ENCODE results near the gene SLC66A3.
"Not testable (repeated sequence)": the region's sequence is repeated elsewhere in the genome, so short reads cannot be mapped to it uniquely, and the experiment has no call there.

SLC66A3 gene

DNA sequence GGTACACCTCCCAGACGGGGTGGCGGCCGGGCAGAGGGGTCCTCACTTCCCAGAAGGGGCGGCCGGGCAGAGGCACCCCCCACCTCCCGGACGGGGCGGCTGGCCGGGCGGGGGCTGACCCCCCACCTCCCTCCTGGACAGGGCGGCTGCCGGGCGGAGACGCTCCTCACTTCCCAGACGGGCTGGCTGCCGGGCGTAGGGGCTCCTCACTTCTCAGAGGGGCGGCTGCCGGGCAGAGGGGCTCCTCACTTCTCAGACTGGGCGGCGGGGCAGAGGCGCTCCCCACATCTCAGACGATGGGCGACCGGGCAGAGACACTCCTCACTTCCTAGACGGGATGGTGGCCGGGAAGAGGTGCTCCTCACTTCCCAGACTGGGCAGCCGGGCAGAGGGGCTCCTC, 9.8 kb downstream of the SLC66A3 start:
- DNase-seq: not testable (repeated sequence)

DNA sequence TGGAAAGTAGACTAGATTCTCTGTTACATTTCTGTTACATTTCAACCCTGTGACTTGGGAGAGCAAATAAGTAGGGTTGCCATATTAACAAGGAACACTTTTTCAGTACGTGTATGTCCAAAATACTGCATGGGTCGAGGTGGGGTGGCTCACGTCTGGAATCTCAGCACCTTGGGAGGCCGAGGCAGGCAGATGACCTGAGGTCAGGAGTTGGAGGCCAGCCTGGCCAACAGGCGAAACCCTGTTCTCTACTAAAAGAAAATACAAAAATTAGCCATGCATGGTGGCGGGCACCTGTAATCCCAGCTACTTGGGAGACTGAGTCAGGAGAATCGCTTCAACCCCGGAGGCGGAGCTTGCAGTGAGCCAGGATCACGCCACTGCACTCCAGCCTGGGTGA, 11.2 kb downstream of the SLC66A3 start:
- no peak for DNase-seq

DNA sequence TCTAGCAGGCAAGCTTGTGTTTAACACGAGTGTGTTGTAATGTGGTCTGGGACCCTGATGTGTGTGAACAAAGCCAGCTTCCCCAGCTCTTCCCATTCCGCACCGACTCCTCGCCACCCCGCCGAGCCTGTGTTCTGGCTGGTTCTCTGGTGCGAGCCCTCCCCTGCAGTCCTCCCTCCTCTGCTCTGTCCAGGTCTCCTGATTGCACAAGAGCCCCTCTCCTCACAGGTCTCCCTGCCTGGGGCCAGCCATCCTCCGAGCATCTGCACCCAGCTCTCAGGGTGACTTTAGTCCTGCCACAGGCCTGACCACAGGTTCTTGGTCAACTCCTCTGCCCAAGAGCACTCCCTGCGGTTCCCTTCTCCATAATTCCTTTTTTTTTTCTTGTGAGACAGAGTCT, 13.2 kb downstream of the SLC66A3 start:
- DNase-seq: no peak

DNA sequence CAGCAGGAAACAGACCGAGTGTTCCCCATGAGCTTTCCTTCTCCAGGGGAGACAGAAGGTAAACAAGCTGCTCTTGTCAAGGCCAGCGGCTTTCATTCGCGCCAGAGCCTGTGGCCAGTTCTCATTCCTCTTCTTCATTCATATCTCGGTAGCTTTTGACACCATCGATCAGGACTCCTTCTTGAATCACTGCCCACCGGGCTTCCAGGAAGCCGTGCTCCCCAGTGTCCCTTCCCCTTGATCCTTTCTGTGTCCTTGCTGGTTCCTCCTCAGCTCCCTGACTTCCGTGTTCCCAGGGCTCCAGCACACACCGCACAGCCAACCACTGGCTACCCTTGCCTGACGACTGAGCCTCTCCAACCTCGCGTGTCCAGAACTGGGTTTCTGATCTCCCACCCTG, 14.1 kb downstream of the SLC66A3 start:
- DNase-seq: no peak

DNA sequence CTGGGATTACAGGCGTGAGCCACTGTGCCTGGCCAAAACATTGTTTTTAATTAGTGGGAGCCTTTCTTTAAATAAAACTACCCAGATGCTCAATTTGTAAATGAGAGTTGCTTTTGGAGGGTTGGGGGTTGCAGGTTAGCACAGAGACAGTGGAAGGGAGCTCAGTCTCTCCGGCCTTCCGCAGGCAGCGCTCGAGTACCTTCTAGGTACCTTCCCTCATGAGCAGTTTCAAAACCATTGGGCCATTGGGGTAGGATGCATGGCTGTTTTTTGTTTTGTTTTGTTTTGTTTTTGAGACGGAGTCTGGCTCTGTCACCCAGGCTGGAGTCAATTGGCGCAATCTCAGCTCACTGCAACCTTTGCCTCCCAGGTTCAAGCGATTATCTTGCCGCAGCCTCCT, 19.0 kb downstream of the SLC66A3 start:
- no peak for DNase-seq

DNA sequence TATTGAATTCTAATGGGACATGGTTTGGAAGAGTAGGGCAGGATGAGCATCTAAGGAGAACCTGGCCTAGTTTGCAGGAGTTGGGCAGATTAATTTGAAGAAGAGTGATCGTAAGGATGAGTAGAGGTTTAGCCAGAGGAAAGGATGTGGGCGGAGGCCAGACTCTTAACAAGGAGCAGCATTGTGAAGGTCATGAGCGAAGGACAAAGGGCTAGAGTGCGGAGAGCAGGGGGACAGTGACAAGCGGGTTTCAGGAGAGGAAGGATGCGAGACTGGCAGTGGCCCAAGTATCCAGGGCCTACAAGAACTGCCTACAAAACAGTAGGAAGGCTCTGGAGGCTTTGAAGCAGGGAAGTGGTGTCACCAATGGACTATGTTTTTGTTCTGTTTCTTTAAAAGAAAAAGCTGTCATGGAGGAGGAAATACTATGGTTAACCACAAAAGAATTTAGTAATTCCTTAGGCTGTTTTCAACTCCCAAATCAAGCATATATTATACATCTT, 20.1 kb downstream of the SLC66A3 start:
- DNase-seq: no peak

DNA sequence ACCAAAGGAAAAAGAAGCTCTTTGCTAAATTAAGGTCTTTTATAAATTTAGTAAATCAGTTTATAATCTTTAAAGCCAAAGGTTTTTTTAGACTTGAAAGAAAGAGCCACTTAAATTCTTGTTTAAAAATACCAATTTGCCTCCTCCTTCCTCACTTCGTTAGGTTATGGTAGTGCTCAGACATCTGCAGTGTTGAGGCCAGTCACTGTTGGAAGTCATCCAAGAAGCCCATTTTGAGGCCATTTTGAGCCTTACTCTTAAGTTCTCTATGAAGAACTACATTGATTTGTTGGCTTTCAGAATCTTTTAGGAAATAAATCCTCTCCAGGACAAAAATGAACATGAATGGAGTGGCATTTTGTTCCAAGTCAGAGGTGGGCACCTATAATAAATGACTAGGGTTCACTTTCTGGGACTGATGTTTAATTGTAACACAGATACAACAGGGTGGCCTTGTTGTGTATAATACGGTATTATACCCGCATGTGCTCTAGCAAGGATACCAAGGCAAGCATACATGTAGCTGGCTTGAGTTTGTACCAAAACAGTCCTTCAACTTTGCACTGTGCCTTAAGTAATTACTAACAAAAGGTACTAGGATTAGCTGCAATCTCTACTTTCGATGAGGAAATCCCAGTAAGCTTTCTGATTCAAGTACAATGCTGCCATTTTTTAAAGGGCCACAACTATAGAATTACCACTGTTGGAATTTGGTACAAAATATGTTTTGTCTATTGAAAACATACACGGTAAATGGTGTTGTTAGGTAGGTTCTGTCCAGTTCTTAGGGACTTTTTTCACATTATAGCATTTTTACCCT, 22.8 kb downstream of the SLC66A3 start:
- DNase-seq: no peak

DNA sequence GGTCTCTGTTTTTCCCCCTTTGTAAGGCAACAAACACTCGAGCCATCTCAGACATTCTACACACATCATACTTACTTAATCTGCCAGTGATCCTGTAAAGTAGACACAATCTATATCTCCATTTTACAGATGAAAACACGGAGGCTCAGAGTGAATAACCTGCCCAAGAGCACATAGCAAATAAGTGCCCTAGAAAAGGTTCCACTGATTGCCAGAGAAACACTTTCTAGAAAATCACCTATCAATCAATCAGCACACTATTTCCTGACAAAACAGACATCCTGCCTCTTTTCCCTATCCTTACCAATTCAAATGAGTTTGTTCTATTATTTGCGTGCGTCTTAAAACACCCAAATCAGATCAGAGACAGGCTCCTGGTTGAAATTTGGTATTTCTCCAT, 23.9 kb downstream of the SLC66A3 start:
- no peak for DNase-seq

DNA sequence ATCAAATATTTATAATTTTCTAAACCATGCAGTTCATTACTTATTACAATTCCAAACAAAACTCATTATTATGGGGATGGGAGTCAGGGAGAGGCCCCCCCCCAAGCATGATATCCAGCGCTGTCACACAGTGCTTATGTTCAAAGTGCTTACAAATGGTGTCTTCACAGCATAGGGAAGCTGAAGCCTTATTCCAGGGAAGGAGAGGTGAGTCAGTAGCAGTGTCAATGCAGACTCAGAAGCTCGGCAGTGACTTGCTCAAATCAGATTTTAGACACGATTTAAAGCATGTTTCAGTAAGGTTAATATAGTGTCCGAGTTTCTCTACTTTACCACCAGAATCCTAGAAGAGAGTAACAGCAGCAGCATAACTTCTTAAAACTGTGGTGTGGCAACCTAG, 24.6 kb downstream of the SLC66A3 start:
- no peak for DNase-seq

DNA sequence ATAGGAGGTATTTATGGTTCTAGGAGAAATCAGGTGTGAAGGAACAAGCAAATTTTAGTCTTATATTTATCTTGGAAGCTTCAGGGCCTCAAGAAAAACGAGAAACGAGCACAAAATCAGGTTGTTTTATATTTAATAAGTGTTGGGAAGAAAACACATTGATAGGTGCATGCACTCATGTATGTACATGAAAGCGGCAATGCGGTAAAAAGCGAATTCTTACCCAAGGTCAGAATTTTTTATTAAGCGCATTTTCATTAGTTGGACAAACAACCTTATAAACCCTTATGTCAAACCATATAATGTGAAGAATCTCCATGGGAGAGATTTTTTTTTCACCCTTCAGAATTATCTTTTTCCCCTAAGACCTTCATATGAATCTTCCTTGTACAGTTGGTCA, 25.4 kb downstream of the SLC66A3 start:
- DNase-seq: no peak

DNA sequence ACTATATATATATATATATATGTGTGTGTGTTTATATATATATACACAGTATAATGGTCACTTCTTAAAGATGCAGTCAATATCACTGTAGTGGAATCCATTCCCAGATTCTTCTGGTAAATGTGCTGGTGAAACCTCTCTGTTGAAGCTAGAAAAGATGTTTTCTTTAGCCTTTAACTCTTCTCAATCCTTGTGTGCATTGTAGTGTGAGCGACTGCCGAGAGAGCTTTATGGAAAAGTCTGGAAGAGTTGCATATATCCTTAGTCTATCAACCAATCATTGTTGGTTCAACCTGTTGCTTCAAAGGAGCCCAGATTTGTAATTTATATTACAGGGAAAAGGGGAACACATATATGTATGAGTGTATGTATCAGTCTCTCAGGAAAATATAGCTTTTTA, 27.7 kb downstream of the SLC66A3 start:
- no peak for DNase-seq

DNA sequence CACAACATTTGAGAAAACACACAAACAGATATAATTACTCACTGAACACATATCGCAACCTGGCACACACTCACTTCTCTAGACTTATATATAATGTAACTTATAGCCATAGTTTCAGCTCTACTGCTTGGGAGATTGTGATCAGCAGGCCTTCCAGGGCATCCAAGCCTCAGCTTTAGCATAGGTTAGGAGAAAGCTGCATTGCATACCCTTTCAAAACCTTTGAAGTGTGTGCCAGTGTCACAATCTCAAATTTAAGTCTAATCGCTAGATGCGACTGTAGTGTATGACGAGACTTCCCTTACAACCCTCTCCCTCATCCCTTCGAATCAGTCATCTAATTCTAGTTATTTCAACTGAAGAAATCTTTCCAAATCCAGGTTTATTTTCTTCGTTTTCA, 30.9 kb downstream of the SLC66A3 start:
- DNase-seq: no peak

DNA sequence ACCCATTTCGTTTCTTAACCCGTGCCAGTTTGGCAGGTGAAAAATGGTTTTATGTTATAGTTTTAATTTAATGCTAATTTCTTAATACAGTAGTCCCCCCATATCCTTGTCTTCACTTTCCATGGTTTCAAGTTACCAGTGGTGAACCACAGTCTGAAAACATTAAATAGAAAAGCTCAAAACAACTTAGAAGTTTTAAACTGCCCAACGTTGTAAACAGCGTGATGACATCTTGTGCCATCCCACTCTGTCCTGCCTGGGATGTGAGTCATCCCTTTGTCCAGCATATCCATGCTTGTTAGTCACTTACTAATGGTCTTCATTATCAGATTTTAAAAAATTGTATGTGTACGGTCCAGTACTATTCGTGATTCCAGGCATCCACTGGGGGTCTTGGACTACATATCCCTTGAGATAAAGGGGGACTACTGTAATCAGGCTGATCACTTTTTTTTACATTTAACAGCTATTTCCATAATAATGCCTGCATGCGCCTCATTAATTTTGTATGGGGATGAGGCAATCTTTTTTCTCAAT, 31.9 kb downstream of the SLC66A3 start:
- DNase-seq: no peak

DNA sequence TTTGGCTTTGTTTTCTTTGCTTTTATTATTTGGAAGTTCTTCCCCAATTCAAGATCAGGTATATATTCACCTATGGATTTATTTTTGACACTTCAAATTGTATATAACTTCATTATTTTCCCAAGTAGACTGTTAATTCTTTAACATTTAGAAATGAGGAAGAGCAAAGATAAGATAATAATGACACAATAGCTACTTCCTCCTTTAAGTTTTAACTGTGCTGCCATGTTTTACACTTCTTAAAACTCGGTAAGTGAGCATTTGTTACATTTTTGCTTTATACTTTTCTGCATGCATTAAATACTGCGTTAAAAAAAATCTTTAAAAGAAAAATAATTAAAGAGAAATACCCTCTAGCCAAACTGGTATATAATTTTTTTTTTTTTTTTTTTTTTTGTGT, 32.5 kb downstream of the SLC66A3 start:
- DNase-seq: no peak

DNA sequence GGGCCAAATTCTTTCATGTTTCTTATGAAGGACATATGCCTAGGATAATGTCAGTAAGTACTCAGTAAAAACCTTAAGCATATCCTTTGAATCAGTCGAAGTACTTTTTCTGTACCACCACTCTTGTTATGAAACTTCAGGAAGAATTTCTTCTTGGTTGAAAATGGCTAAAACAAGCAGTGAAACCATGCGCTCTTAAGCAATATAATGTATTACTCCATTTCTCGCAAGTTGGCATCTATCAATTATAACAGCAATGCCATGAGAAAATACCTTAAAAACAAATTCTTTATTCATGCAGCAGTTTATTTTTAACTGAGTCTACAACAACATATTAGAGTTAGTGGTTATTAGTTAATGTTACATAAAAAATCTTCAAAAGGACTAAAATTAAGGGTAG, 41.0 kb downstream of the SLC66A3 start:
- no peak for DNase-seq

DNA sequence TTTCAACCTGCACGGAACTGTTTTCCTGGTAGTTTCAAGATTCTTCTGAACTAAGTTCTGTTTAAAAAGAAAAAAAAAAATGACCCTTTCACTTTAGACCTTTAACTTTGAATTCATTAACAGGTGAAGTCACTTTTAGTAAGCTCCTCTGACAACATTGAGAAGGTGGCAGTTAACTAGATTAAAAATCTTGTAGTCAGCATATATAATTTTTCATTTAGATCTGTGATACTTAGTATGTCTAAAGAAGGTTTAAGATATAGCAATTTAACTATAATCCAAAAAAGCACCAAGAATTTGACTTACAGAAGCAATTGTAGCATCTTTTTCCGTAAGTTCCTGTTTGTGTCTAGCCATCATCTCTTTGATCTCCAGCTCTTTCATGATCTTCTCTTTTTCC, 45.4 kb downstream of the SLC66A3 start:
- DNase-seq: no peak

DNA sequence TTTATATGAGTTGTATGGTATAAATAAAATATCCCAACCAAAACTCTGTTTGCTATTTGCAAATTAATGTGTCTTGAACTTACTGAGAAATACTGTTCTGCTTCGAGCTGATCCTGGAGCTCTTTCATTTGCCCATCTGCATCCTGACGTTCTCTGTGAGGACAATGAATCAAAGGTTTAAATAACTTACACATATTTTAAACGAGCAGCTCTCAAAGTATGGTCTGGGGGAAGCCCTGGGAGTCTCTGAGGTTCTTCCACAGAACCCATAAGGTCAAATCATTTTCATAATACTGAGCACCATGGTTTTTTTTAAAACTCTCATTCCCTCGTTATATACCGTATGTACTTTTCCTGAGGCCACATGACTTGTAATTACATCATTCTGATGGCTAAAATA, 46.7 kb downstream of the SLC66A3 start:
- no peak for DNase-seq

DNA sequence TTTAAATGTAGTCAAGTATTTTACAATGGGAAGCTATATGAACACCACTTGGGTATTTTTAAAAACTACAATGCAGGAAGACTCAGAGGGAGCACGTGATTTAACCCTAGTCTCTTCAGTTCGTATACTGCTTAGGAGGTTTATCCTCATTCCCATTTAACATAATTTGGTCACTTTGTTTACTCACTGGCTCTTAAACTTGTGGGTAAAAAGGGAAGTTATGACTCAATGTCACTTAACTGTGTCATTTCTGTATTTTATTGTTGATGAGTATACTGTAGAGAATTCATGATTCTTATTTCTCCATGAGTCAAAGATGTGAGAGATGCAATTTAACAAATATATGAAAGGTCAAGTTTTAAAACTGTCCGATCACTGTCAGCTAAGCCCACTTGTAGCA, 48.2 kb downstream of the SLC66A3 start:
- DNase-seq: no peak

DNA sequence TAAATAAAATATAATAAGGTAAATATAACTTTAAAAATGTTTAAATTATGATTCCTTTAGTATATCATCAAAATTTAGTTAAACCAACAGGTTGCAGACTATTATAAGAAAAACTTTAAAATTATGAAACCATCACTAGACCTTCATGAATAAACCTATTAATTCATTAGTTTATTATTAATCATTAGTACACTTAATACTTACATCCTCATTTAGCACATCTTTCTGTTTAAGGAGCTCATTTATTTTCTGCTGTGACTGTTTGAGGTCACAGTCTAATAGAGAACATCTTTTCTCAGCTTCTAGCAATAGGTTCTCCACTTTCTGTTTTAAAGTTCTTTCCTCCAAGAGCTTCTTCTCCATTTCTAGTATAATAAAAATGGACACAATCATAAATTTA, 52.8 kb downstream of the SLC66A3 start:
- no peak for DNase-seq

DNA sequence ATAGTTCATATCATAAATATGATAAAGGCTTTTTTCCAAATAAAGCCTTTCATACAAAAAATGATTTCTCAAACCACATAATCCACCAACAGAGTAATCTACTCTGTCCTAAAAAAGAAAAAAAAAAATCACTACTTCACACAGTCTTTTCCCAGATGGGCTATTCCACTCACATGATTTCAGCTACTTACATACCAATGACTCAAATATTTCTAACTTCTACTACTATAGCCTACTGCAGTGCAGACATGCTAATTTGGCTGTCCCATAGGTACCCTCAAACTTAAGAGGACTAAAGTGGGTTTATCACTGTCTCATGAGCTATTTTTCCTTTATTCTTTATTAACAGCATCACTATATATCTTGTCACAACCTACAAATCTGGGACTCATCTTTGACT, 57.4 kb downstream of the SLC66A3 start:
- no peak for DNase-seq

DNA sequence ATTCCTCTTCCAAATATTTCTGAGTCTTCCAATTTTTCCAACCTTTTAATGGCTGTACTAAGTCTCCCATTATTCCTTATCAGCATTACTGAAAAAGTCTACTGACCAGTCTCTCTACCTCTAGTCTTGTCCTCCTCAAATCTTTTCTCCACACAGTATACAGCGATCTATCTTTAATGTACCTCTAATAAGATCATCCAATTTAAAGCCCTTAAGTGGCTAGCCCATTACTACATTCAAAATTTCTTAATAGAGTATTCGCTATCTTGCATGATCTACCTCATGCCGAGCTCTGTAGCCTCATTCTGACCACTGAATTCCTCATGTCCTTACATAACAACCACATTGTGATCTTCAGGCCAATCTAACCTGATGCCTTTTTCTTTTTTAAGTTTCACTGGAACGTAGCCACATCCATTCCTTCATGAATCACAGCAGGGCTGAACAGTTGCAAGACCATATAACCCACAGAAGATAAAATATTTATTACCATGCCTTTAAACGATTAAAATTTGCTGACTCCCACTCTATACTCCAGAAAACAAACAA, 57.9 kb downstream of the SLC66A3 start:
- no peak for DNase-seq

DNA sequence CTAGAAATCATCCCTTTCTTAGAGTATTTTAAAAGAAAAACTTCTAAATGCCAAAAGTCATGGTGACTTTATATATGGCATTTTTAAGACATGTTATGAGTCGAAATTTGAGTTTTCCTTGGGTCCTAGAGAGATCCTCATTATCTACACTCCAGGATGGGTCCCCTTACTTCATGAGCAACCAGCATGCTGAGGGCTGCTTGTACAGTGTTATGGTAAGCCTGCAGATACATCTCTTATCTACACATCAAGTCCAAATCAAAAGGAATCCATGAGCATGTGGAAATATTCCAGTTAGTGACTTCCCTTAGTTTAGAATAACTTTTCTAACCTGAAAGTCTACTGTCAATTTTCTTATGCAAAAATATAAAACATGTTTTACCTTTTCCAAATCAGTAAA, 58.7 kb downstream of the SLC66A3 start:
- no peak for DNase-seq

DNA sequence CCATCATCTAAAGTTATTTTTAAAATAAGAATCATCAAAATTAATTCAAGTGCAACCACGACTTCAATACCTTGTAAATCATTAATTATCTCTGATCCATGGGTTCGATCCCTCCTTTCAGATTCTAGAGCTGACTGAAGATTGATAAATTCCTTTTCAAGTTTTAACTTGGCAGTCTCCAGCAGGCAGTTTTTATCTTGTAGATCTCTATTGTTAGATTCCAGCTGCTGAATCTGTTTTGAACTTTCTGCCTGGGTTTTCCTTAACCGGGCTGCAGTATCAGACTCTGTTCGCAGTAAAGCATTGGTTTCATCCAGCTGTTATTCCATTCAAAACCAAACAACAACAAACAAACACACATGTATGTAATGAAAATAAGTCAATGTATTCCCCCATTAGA, 59.5 kb downstream of the SLC66A3 start:
- DNase-seq: no peak

DNA sequence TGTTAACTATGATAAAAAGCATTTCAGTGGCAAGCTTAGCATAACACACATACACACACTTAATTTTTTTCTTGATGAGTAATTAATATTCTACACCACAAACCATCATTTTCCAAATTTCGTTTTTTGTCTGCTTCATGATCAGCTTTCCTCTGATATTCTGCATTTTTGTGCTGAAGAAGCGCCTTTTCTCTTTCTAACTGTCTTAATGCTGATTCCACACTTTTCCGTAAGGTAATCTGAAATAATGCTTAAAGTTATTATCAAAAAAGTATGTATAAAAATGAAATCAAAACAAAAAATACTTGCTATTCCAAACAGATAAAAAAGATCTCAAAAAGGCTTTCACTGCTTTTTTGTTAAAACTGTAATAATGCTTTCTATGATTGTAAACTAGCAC, 60.1 kb downstream of the SLC66A3 start:
- no peak for DNase-seq

DNA sequence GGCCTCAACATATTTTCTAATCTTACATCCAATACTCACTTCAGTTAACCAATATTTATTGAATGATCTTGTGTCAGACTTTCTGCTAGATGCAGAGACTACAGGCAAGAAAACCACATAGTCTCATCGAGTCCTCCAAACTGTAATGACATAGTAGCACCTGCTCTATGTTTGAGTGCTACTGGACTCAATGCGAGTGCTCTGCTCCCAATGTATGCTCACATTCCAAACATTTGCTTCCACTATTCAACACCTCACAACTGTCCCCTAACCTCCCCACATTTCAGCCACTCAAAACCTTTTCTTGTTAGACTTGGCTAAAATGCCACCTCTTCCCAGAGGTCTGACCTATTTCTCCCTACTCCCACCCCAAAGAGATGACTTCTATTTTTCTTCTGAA, 65.2 kb downstream of the SLC66A3 start:
- no peak for DNase-seq

Data from activated effector memory CD4-positive, alpha-beta T cell treated with Interleukin-2 at 50 U/mL for 16 hours (primary cell).